GM12891 (cell line): ENCODE results near the gene RBPJ.

Source experiments
- DNase-seq: peaks from one replicate; pipeline ENCODE4 v3.0.0; 2011; ENCODE audit warnings: low spot score; ENCODE audit not compliant: insufficient read length
- FAIRE-seq: peaks from 2 replicates; lab custom pipeline; 2011; peaks lifted over from hg19 to GRCh38; lab: Jason Lieb, UNC
- PAX5 ChIP-seq: IDR thresholded peaks from 2 replicates; pipeline ENCODE4 v1.6.1; 2011; ENCODE audit warnings: low read length, moderate library complexity, mild to moderate bottlenecking; ENCODE audit not compliant: insufficient read depth, severe bottlenecking
- POLR2A ChIP-seq: IDR thresholded peaks from 2 replicates; pipeline ENCODE4 v1.6.1; 2011; ENCODE audit warnings: low read depth, low read length, control low read depth
- POLR2AphosphoS5 ChIP-seq: IDR thresholded peaks from 2 replicates; pipeline ENCODE4 v1.6.1; 2011; ENCODE audit warnings: low read depth, low read length, control low read depth
- POU2F2 ChIP-seq: IDR thresholded peaks from 2 replicates; pipeline ENCODE4 v1.6.1; 2011; ENCODE audit warnings: low read depth, mild to moderate bottlenecking, control low read depth, low read length, moderate library complexity
- SPI1 ChIP-seq: IDR thresholded peaks from 2 replicates; pipeline ENCODE4 v1.6.1; 2011; ENCODE audit warnings: low read depth, low read length, control low read depth
- TAF1 ChIP-seq: IDR thresholded peaks from 2 replicates; pipeline ENCODE4 v1.6.1; 2011; ENCODE audit warnings: low read depth, low read length, control low read depth

RBPJ gene

DNA sequence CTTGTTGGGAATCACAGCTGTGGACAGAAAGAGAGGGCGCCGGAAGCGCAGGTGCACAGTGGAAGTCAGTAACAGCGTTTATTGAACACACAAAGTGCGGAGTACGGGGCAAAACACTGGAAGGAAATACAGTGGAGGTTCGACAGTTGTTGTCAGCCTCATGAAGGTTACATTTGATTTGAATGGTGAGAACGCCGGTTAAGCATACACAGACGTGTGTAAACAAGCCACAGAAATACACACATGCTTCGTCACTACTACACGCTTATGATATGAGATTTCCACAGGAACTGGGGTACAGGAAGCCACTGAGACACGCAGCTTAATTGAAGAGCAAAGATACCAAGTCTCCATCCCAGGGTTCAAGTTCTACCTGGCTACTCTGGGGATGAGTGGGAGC lies 157.5 kb downstream of the RBPJ start:
- no peak for FAIRE-seq

GRCh38 chr4:26482508-26483462 lies 162.0 kb downstream of the RBPJ start:
- no peak for FAIRE-seq
- TF ChIP-seq SPI1 = no peak
- TF ChIP-seq TAF1 = no peak
- TF ChIP-seq POLR2A = no peak
- no peak for TF ChIP-seq POLR2AphosphoS5
- TF ChIP-seq POU2F2 = no peak
- TF ChIP-seq PAX5 = no peak
- no peak for DNase-seq

More for the DNA sequence above, 157.5 kb downstream of the RBPJ start:
- DNase-seq = no peak
- TF ChIP-seq POU2F2 = no peak
- no peak for TF ChIP-seq POLR2A
- no peak for TF ChIP-seq POLR2AphosphoS5
- TF ChIP-seq TAF1 = no peak
- TF ChIP-seq PAX5 = no peak
- no peak for TF ChIP-seq SPI1

DNA sequence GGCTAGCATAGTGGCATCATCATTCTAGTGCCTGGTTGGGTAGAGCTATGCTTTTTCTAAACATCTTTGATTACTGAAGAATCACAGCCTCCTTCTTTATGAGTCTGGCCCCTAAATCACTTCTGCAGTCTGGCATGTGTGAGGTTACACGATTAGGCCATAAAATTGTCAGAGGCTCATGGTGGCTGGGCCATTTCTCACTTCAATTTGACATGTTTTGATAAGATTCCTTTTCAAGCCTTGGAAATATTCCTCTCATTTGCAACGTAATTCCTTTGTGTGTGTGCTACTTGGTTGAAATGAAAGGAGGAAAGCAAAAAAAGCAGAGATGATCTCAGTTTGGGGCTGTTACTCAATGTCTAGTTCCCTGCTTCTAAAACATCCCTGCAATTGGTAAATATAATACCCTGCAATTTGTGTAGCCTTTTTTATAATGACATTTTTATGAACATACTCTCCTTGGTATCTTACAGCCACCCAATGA lies 163.3 kb downstream of the RBPJ start:
- DNase-seq (no peak), FAIRE-seq (no peak)
- no peak for TF ChIP-seq SPI1
- TF ChIP-seq PAX5 = no peak
- no peak for TF ChIP-seq POU2F2
- no peak for TF ChIP-seq TAF1
- TF ChIP-seq POLR2A = no peak
- TF ChIP-seq POLR2AphosphoS5 = no peak

- FAIRE-seq (no peak), DNase-seq (no peak)
- TF ChIP-seq POLR2A = no peak
- TF ChIP-seq TAF1 = no peak
- TF ChIP-seq POU2F2 = no peak
- no peak for TF ChIP-seq POLR2AphosphoS5
- no peak for TF ChIP-seq PAX5
- no peak for TF ChIP-seq SPI1
These were observed 163.7 kb downstream of the RBPJ start for GRCh38 chr4:26484516-26484915.
